Measurements from ENCODE around the gene FARP1.
A peak's percentile ranks its signal among the peaks of the same experiment; 100 is the strongest.

The FARP1 gene

GRCh38 chr13:98204546-98204945 is 61.7 kb downstream of the FARP1 start:
- DNase-seq (ENCODE audit: low spot score), result no peak

DNA sequence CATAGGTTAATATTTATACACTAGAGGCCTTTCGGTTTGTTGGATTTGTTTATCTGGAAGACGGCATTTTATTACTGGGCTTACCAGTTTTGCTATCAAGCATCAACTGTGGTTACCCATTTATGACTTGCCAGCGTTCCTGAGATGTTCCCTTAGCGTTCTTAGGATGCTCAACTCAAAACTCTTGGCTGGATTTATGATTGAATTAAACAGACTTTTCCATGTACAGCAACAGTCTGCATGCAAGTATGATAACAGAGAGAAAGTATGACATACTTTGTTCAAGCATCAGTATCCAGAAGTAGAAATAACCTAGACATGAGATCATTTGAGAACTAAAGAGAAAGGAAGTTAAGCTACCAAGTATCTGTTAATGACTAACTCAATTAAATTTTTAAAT is 64.1 kb downstream of the FARP1 start:
- DNase-seq (ENCODE audit: low spot score), result peak; percentile 74

DNA sequence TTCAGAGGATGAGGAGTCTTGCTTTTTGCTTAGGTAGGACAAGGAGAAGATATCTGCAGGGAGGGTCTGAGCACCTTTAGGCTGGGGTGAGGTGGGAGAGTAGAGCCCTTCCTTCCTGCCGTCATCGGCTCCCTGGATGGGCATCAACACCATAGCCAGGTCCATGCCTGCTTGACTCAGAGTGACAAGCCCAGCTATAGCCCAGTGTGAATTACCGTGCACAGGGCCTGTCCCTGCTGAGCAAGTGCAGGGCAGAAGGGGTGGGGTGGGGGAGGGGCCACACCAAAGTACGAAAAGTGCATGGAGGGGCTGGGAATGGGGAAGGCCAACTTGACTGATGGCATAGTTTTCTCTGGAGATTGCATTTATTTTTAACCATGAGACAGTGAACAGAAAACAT is 64.5 kb downstream of the FARP1 start:
- DNase-seq (ENCODE audit: low spot score), result peak; percentile 26

GRCh38 chr13:98208606-98209005 is 65.7 kb downstream of the FARP1 start:
- DNase-seq (ENCODE audit: low spot score), result no peak

DNA sequence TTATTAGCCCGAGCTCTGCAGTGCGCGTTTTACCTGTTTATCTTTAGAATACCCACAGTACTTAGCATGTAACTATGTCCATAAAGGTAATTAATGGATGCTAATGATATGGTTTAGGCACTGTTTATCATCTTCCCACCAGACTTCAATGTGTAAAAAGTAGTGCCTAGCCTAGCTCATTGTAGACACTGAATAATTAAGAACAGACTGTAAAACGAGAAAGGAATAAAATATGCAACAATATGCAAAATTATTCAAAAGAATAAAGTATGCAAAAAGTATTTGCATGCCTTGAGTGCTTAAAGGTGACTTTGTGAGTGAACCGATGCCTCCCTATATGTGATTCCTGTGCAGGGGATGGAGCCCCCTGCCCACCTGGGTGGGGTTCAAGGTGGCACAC is 69.9 kb downstream of the FARP1 start:
- no peak for DNase-seq (ENCODE audit: low spot score)

DNA sequence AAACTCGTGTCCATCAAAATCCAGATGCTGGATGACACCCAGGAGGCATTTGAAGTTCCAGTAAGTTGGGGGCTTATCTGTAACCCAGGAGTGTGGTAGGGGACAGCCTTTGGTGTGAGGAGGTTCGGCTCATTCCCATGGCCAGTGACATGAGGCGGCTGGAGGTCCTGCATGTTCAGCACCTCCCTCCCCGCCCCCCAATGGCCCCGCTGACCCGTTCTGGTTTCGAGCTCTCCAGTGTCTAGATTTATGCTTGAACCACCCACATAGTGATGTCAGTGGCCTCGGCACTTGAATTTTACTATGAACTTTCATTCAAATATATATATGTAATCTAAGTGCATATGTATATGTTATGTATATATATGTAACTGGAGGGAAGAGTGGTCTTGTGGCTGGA is 70.5 kb downstream of the FARP1 start:
- DNase-seq (ENCODE audit: low spot score), result no peak

DNA sequence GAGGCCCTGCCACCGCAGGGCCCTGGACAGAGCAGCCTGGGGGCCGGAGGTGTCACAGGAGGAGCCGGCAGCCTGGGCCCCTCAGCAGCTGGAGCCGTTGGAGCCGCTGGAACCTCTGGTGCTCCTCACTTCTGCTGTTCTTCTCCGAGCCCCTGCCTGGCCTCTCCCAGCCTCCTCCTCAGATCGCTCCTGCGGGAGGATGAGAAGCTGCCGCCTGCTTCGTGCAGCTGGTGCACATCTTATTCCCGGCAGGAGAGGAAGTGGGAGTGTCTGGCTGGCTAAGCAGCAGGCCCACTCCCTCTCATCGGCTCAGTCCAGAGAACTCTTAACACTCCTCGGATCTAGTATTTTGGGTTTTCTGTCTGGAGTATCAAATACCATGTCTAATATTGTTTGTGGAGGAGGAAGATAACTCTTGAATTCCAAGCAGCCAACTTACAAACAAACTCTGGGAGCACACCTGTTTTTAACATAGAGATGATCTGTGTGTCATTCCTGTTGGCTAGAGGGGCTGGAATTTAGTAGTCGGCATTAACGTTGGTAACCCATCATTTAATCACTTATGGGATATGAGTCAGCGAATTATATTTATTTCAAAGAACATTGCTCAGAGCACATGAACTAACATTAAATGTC is 71.2 kb downstream of the FARP1 start:
- peak; percentile 50 for DNase-seq (ENCODE audit: low spot score)

- DNase-seq (ENCODE audit: low spot score), result no peak
Observed at GRCh38 chr13:98214707-98215106, 71.8 kb downstream of the FARP1 start.

GRCh38 chr13:98215508-98215907 is 72.6 kb downstream of the FARP1 start:
- no peak for DNase-seq (ENCODE audit: low spot score)

- DNase-seq (ENCODE audit: low spot score), result peak; percentile 82
Observed at GRCh38 chr13:98216135-98216565, 73.3 kb downstream of the FARP1 start.

DNA sequence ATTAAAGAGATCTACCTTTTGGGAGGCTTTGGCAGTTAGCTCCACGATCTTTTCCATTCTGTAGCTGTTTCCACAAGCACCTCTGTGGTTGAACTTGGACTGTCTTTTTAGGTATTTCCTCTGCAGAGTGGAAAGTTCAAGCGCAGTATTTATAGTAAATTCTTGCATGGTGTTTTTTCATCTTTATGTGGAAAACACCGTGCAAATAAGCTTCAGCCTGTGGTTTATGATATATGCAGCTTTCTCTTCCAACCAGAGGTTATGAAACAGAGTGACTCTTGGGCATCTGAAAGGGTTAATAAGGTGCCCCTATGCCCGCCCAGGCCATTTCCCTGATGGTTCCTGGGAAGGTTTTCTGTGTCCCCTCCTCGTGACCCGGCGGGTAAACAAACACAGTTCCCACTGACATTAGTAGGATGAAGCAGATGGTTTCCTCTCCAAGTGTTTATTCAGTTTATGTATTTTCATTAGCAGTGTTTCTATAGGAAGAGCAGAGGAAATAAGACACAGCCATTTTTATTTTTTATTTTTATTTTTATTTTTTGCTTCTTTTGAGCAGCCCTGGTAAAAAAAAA is 73.9 kb downstream of the FARP1 start:
- no peak for DNase-seq (ENCODE audit: low spot score)

GRCh38 chr13:98217597-98217996 is 74.7 kb downstream of the FARP1 start:
- DNase-seq (ENCODE audit: low spot score), result no peak

GRCh38 chr13:98219685-98220084 is 76.8 kb downstream of the FARP1 start:
- no peak for DNase-seq (ENCODE audit: low spot score)

DNA sequence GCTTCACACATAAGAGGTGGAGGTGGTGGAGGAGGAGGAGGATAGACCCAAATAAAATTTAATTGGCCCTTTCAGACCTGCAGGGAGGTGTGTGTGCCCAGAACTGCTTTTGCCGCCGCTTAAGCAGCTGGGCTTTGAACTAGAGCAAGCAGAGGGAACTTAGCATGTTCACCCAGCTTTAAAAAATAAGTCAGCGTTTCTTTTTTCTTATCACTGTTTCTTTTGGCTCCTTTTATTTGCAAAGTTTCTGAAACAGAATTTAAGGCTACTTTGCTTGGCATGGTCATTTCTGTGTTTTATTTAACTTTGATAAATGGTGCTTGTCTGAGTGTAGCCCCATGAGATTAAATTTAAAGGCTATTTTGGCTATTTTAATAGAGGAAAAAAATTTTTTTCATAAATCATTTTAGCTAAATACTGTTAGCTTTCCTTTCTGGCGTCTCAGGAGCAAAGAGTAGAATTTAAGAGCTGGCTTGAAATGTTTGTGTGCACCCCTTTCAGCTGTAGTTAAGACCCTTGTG is 77.4 kb downstream of the FARP1 start:
- no peak for DNase-seq (ENCODE audit: low spot score)

DNA sequence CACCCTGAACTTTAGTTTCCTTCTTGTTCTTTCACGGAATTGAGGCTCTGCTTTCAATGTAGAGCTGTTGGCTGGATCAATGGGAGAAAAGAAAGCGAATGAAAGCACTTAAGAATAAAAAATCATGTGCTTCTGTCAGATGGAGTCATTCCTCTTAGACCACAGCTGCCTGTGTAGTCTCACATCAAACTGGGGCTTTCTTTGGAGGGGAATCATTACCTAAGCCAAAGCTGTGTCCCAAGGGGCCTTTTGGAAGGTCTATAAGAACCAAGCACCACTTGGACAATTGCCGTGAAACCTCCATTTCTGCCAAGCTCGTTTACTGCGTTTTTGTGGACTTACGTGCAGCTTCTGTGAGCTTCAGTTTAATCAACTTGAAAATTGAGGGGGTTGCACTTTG is 78.3 kb downstream of the FARP1 start:
- no peak for DNase-seq (ENCODE audit: low spot score)

- DNase-seq (ENCODE audit: low spot score), result peak; percentile 39
Observed at GRCh38 chr13:98222081-98222554, 79.2 kb downstream of the FARP1 start.

- DNase-seq (ENCODE audit: low spot score), result no peak
Observed at GRCh38 chr13:98222816-98223215, 79.9 kb downstream of the FARP1 start.

- DNase-seq (ENCODE audit: low spot score), result no peak
Observed at GRCh38 chr13:98223741-98224140, 80.8 kb downstream of the FARP1 start.

GRCh38 chr13:98224557-98224956 is 81.7 kb downstream of the FARP1 start:
- DNase-seq (ENCODE audit: low spot score), result no peak

GRCh38 chr13:98225036-98225940 is 82.4 kb downstream of the FARP1 start:
- DNase-seq (ENCODE audit: low spot score), result no peak

DNA sequence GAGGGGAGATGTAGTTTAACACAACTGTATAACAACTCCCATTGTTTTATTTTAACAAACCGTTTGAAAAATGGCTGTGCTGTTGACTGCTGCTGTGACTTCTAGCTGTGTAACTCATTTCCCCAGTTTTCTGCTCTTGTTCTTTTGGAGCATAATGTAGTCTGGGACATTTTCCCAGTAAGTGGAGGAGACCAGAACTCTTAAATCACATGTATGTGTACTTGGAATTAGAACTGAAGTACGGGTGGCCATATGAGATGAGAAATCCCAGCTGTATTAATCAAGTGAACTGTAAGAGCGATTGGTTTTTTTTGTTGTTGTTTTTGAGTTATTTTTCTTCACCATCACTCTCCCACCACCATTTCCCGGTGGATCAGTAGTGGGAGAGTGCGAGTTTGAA is 83.6 kb downstream of the FARP1 start:
- no peak for DNase-seq (ENCODE audit: low spot score)

GRCh38 chr13:98228661-98229341 is 85.9 kb downstream of the FARP1 start:
- peak; percentile 38 for DNase-seq (ENCODE audit: low spot score)
